Liver (tissue), 9 donors: Measurements from ENCODE around the gene PDK4. TPM values are rescaled to one million over a fixed set of nuclear protein-coding genes. Genes with fewer than 3 reads are reported as not detected.
"Not testable (repeated sequence)": the region's sequence is repeated elsewhere in the genome, so short reads cannot be mapped to it uniquely, and the experiment has no call there.

Source experiments
- DNase-seq: peaks from one replicate; pipeline ENCODE4 v3.0.0-alpha.2; 2017; ENCODE audit warnings: low spot score
- H3K27ac ChIP-seq, 2 donors: one replicate each; pipeline ENCODE4 v1.7.0; 2013; ENCODE audit warnings: inconsistent platforms in 2 of 2, low read length in 2 of 2, control low read depth in 1 of 2, low read depth in 1 of 2, mild to moderate bottlenecking in 1 of 2
- H3K27me3 ChIP-seq, 4 donors: one replicate each; pipeline versions ENCODE4 v1.6.1 to v1.7.0; 2013; ENCODE audit warnings: low read length in 3 of 4, inconsistent platforms in 1 of 4, mild to moderate bottlenecking in 1 of 4, moderate library complexity in 1 of 4; ENCODE audit not compliant: control insufficient read depth in 4 of 4, insufficient read depth in 4 of 4
- H3K36me3 ChIP-seq, 4 donors: one replicate each; pipeline versions ENCODE4 v1.6.1 to v1.7.0; 2013; ENCODE audit warnings: low read length in 3 of 4, mild to moderate bottlenecking in 3 of 4, low read depth in 1 of 4, moderate library complexity in 1 of 4; ENCODE audit not compliant: control insufficient read depth in 4 of 4, insufficient read depth in 3 of 4
- H3K4me1 ChIP-seq, 4 donors: one replicate each; pipeline versions ENCODE4 v1.6.1 to v1.7.0; 2013; ENCODE audit warnings: low read length in 3 of 4, mild to moderate bottlenecking in 3 of 4, moderate library complexity in 1 of 4; ENCODE audit not compliant: control insufficient read depth in 4 of 4, insufficient read depth in 4 of 4
- H3K4me3 ChIP-seq, 3 donors: one replicate each; pipeline versions ENCODE4 v1.6.1 to v1.7.0; 2013; ENCODE audit warnings: low read length in 3 of 3, control low read depth in 1 of 3, low read depth in 1 of 3, mild to moderate bottlenecking in 1 of 3
- H3K9ac ChIP-seq, 2 donors: one replicate each; pipeline ENCODE4 v1.7.0; 2013; ENCODE audit warnings: low read length in 2 of 2, mild to moderate bottlenecking in 2 of 2, moderate library complexity in 2 of 2, control low read depth in 1 of 2, low read depth in 1 of 2
- H3K9me3 ChIP-seq, 4 donors: one replicate each; pipeline versions ENCODE4 v1.6.1 to v1.7.0; 2013; ENCODE audit warnings: low read length in 3 of 4; ENCODE audit not compliant: control insufficient read depth in 4 of 4
- CTCF ChIP-seq: fragments of 150-350 bp; IDR thresholded peaks from 2 replicates; pipeline ENCODE4 v1.5.1; 2017; ENCODE audit warnings: improper control_type of control experiment, low read depth, low read length; ENCODE audit not compliant: missing input control
- EGR1 ChIP-seq, 2 donors: IDR thresholded peaks; 2 replicates each; pipeline ENCODE4 v1.6.1; 2016 to 2018; ENCODE audit warnings: antibody characterized with exemption in 2 of 2, low read depth in 2 of 2
- FOXA1 ChIP-seq: IDR thresholded peaks from 2 replicates; pipeline ENCODE4 v1.6.1; 2016; ENCODE audit warnings: antibody characterized with exemption
- FOXA2 ChIP-seq: IDR thresholded peaks from 2 replicates; pipeline ENCODE4 v1.6.1; 2016; ENCODE audit warnings: antibody characterized with exemption
- GABPA ChIP-seq, 2 donors: IDR thresholded peaks in 1 of 2; conservative IDR thresholded peaks in 1 of 2; 2 replicates each; pipeline ENCODE4 v1.6.1; 2016; ENCODE audit warnings: antibody characterized with exemption in 2 of 2, mild to moderate bottlenecking in 1 of 2, moderate library complexity in 1 of 2
- HNF4A ChIP-seq, 2 donors: conservative IDR thresholded peaks; 2 replicates each; pipeline ENCODE4 v1.6.1; 2016; ENCODE audit warnings: antibody characterized with exemption in 2 of 2, mild to moderate bottlenecking in 2 of 2
- HNF4G ChIP-seq: IDR thresholded peaks from 2 replicates; pipeline ENCODE4 v1.6.1; 2016; ENCODE audit warnings: antibody characterized with exemption
- JUND ChIP-seq, 2 donors: IDR thresholded peaks; 2 replicates each; pipeline ENCODE4 v1.6.1; 2016; ENCODE audit warnings: antibody characterized with exemption in 2 of 2
- NR2F2 ChIP-seq: IDR thresholded peaks from 2 replicates; pipeline ENCODE4 v1.6.1; 2016; ENCODE audit warnings: antibody characterized with exemption
- RAD21 ChIP-seq, 2 donors: IDR thresholded peaks; 2 replicates each; pipeline ENCODE4 v1.6.1; 2016; ENCODE audit warnings: antibody characterized with exemption in 2 of 2, mild to moderate bottlenecking in 2 of 2
- REST ChIP-seq: IDR thresholded peaks from 2 replicates; pipeline ENCODE4 v1.6.1; 2016; ENCODE audit warnings: antibody characterized with exemption, mild to moderate bottlenecking
- RXRA ChIP-seq, 2 donors: IDR thresholded peaks; 2 replicates each; pipeline ENCODE4 v1.6.1; 2017 to 2018; ENCODE audit warnings: antibody characterized with exemption in 2 of 2, mild to moderate bottlenecking in 1 of 2
- SP1 ChIP-seq: IDR thresholded peaks from 2 replicates; pipeline ENCODE4 v1.6.1; 2018; ENCODE audit warnings: antibody characterized with exemption, mild to moderate bottlenecking
- TAF1 ChIP-seq: conservative IDR thresholded peaks from 2 replicates; pipeline ENCODE4 v1.6.1; 2016; ENCODE audit warnings: antibody characterized with exemption, mild to moderate bottlenecking
- YY1 ChIP-seq: IDR thresholded peaks from 2 replicates; pipeline ENCODE4 v1.6.1; 2016; ENCODE audit warnings: antibody characterized with exemption, mild to moderate bottlenecking
- WGBS: extraction: QIAGEN DNeasy Blood & Tissue Kit; methylation state at CpG from one replicate; pipeline ENCODE4 v1.1.7; 2013; 5-methylcytosine and 5-hydroxymethylcytosine counted together
- polyA plus RNA-seq, 2 donors: library from polyadenylated mRNA; stranded (reverse) in 1 of 2; unstranded in 1 of 2; fragments of 200-250 nt in 1 of 2; fragments of >200 nt in 1 of 2; fragmentation: Nextera tagmentation in 1 of 2; extraction: Ambion mirVana in 1 of 2; gene quantifications; one replicate each; pipeline versions ENCODE4 v1.2.1 to v1.2.3, GENCODE V29; 2013 to 2015
- total RNA-seq, 2 donors: library from RNA; depleted of rRNA; stranded (reverse); fragments of >200 nt; gene quantifications; one replicate each; pipeline ENCODE4 v1.2.3, GENCODE V29; 2014
- TF ChIP-seq, protein P1 (sequence below): IDR thresholded peaks from 2 replicates; pipeline ENCODE4 v1.6.1; 2016; ENCODE audit warnings: antibody characterized with exemption
- TF ChIP-seq, protein P2 (sequence below): IDR thresholded peaks from 2 replicates; pipeline ENCODE4 v1.6.1; 2016; ENCODE audit warnings: antibody characterized with exemption
- TF ChIP-seq, protein P3 (sequence below): IDR thresholded peaks from 2 replicates; pipeline ENCODE4 v1.6.1; 2016; ENCODE audit warnings: antibody characterized with exemption
- donor health status: healthy.
- donor health status: healthy.
- donor health status: healthy.
- donor health status: healthy.
- donor health status: healthy.

Gene PDK4
- total and polyA plus RNA-seq, 4 donors, result 6.3 to 116 (median 50.0) TPM

DNA sequence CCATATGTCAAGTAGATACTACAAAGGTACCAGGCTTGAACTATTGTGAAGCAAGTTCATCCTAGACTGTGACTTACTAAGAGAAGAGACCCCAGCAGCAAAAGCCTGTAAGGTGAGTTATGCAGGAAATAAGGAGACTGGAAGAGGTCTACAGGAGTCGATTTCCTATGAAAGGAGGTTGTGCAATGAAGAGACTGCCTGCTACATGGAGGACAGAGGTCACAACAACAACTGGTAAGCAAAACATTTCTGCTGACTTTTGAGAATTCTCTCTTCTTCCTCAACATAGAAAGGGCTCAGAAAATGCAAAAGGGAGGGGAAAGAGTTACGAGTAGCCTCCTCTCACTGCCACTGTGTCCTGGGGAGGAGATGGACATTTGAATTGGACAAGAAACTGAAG, 42.4 kb downstream of the PDK4 start:
- H3K27ac ChIP-seq, result peak overlapping the region; percentile 58 to 81
- no peak overlapping the region for H3K4me3 ChIP-seq
- no peaks in the 10 kb centered on the region for H3K27me3 ChIP-seq
- 28% methylated on average over 2 of the region's 2 CpGs for WGBS
- no peaks in the 10 kb centered on the region for H3K36me3 ChIP-seq
- no peak overlapping the region for H3K9ac ChIP-seq
- no peaks in the 10 kb centered on the region for H3K9me3 ChIP-seq
- TF ChIP-seq, protein P1, sequence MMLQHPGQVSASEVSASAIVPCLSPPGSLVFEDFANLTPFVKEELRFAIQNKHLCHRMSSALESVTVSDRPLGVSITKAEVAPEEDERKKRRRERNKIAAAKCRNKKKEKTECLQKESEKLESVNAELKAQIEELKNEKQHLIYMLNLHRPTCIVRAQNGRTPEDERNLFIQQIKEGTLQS, result no peak
- TF ChIP-seq FOXA1 (no peak), GABPA (IDR thresholded peaks at IDR 0.05 in 1 of 2, conservative IDR thresholded peaks at IDR 0.05 in 1 of 2) (no peak), REST (no peak), YY1 (peak; percentile 24), FOXA2 (no peak), JUND (IDR thresholded peaks at IDR 0.05) (peak in 1 of 2 donors; percentile 26), TAF1 (no peak), RXRA (IDR thresholded peaks at IDR 0.05) (peak in 1 of 2 donors; percentile 69), RAD21 (IDR thresholded peaks at IDR 0.05) (no peak), SP1 (peak; percentile 52), NR2F2 (no peak), EGR1 (IDR thresholded peaks at IDR 0.05; ENCODE audit: low read depth in 2 of 2) (no peak), CTCF (no peak), HNF4G (no peak), HNF4A (conservative IDR thresholded peaks at IDR 0.05) (peak; percentile 69 to 71)
- TF ChIP-seq, protein P2, sequence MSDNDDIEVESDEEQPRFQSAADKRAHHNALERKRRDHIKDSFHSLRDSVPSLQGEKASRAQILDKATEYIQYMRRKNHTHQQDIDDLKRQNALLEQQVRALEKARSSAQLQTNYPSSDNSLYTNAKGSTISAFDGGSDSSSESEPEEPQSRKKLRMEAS, result no peak
- TF ChIP-seq, protein P3, sequence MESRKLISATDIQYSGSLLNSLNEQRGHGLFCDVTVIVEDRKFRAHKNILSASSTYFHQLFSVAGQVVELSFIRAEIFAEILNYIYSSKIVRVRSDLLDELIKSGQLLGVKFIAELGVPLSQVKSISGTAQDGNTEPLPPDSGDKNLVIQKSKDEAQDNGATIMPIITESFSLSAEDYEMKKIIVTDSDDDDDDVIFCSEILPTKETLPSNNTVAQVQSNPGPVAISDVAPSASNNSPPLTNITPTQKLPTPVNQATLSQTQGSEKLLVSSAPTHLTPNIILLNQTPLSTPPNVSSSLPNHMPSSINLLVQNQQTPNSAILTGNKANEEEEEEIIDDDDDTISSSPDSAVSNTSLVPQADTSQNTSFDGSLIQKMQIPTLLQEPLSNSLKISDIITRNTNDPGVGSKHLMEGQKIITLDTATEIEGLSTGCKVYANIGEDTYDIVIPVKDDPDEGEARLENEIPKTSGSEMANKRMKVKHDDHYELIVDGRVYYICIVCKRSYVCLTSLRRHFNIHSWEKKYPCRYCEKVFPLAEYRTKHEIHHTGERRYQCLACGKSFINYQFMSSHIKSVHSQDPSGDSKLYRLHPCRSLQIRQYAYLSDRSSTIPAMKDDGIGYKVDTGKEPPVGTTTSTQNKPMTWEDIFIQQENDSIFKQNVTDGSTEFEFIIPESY, result no peak
- no peak for DNase-seq
- peaks cover 23 to 49% (median 43%) of the 10 kb centered on the region in 4 donors for H3K4me1 ChIP-seq

- 94% methylated on average over 45 of the region's 45 CpGs for WGBS
- H3K36me3 ChIP-seq, H3K27ac ChIP-seq, H3K27me3 ChIP-seq, DNase-seq, H3K9me3 ChIP-seq, H3K4me3 ChIP-seq, H3K9ac ChIP-seq: not testable (repeated sequence)
- H3K4me1 ChIP-seq, result peaks cover 25 to 56% (median 46%) of the 10 kb centered on the region in 4 donors
Measured at GRCh38 chr7:95552010-95552926, 44.0 kb downstream of the PDK4 start.
